OCI-LY1 (cell line): ENCODE measurements around the gene FAF1.

ENCODE experiments used
- H2AFZ ChIP-seq: fragments of 200-600 bp; sonication (generic), shearing (Covaris generic); 2 replicates; pipeline ENCODE4 v1.6.0; 2014; ENCODE audit warnings: antibody characterized with exemption, mild to moderate bottlenecking, low read length
- H3F3A ChIP-seq: fragments of 200-600 bp; sonication (generic), shearing (Covaris generic); 2 replicates; pipeline ENCODE4 v1.6.0; 2014; ENCODE audit warnings: mild to moderate bottlenecking, antibody characterized with exemption, low read length, moderate library complexity; ENCODE audit not compliant: insufficient read depth
- H3K27ac ChIP-seq: fragments of 200-600 bp; sonication (generic); 2 replicates; pipeline ENCODE4 v1.5.1; 2014; ENCODE audit warnings: low read length, mixed run types, mild to moderate bottlenecking, low read depth; ENCODE audit not compliant: poor library complexity, severe bottlenecking
- H3K27me3 ChIP-seq: fragments of 200-600 bp; sonication (generic); 2 replicates; pipeline ENCODE4 v1.6.0; 2014; ENCODE audit warnings: antibody characterized with exemption, mild to moderate bottlenecking, low read length, moderate library complexity; ENCODE audit not compliant: insufficient read depth
- H3K36me3 ChIP-seq: fragments of 200-600 bp; sonication (generic); 2 replicates; pipeline ENCODE4 v1.6.1; 2014; ENCODE audit warnings: mild to moderate bottlenecking, antibody characterized with exemption, low read length, moderate library complexity, mixed read lengths; ENCODE audit not compliant: insufficient read depth
- H3K4me1 ChIP-seq: fragments of 200-600 bp; sonication (generic); 2 replicates; pipeline ENCODE4 v1.5.1; 2014; ENCODE audit warnings: mild to moderate bottlenecking, low read length, moderate library complexity; ENCODE audit not compliant: insufficient read depth, severe bottlenecking
- H3K4me2 ChIP-seq: fragments of 200-600 bp; sonication (generic), shearing (Covaris generic); 2 replicates; pipeline ENCODE4 v1.6.1; 2014; ENCODE audit warnings: low read length
- H3K4me3 ChIP-seq: fragments of 200-600 bp; sonication (generic); 2 replicates; pipeline ENCODE4 v1.5.1; 2014; ENCODE audit warnings: low read length, low read depth, mild to moderate bottlenecking, mixed read lengths; ENCODE audit not compliant: poor library complexity, severe bottlenecking
- H3K79me2 ChIP-seq: fragments of 200-600 bp; shearing (Covaris generic); 2 replicates; pipeline ENCODE4 v1.6.1; 2016; ENCODE audit warnings: mixed run types, low read length, mixed read lengths; ENCODE audit not compliant: insufficient read depth
- H3K9ac ChIP-seq: fragments of 200-600 bp; sonication (generic), shearing (Covaris generic); 2 replicates; pipeline ENCODE4 v1.6.1; 2014; ENCODE audit warnings: mild to moderate bottlenecking, low read length, mixed read lengths
- H3K9me2 ChIP-seq: fragments of 200-600 bp; sonication (generic), shearing (Covaris generic); 2 replicates; pipeline ENCODE4 v1.6.1; 2014; ENCODE audit warnings: low read depth, mild to moderate bottlenecking, low read length, mixed read lengths
- H3K9me3 ChIP-seq: fragments of 200-600 bp; shearing (Covaris generic); 2 replicates; pipeline ENCODE4 v1.6.1; 2014; ENCODE audit warnings: low read length, mixed read lengths
- H4K20me1 ChIP-seq: fragments of 200-600 bp; sonication (generic), shearing (Covaris generic); 2 replicates; pipeline ENCODE4 v1.6.0; 2016; ENCODE audit warnings: mild to moderate bottlenecking, low read length; ENCODE audit not compliant: insufficient read depth
- EZH2 ChIP-seq: fragments of 200-600 bp; sonication (generic), shearing (Covaris generic); IDR thresholded peaks from 2 replicates; pipeline ENCODE4 v1.8.0; 2017; ENCODE audit warnings: borderline replicate concordance, mixed run types, mild to moderate bottlenecking, antibody characterized with exemption, low read length, moderate library complexity, mixed read lengths
- TF ChIP-seq, protein P1 (sequence below): fragments of 200-600 bp; sonication (generic), shearing (Covaris generic); IDR thresholded peaks from 2 replicates; pipeline ENCODE4 v1.5.1; 2017; ENCODE audit warnings: mild to moderate bottlenecking, antibody characterized with exemption, low read length, moderate library complexity, mixed read lengths

FAF1 gene

DNA sequence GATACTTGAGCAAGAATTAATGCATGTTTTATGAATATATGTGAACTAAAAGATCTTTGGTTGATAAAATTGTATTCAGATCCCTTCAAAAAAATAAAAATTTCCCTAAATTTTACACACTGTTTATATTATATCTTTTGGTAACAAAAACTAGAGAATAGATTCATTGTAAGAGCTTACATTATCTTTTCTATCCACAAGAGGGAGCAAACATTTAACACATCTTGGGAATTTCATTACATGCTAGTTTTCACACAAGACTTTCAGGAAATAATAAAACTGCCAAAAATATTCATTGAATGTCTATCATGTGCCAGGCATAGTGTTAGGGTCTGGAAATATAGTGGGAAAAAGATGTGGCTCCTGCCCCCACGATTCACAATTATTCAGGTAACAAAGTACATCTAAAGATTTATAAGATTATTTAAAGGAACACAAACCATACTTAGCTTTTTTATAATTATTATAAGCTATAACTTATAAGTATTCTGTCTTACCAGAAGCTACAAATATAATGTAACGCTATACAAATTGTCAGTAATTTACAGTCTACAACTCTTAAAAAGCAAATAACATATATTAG, 30.6 kb downstream of the FAF1 start:
- peaks cover 34% of the 10 kb centered on the region for H3K36me3 ChIP-seq
- H3K9me2 ChIP-seq, result no peaks in the 10 kb centered on the region
- 0 out of 2 replicates have a peak, but pooled peaks cover 4% of the 10 kb centered on the region for H4K20me1 ChIP-seq
- H3K27me3 ChIP-seq, result no peaks in the 10 kb centered on the region
- H3F3A ChIP-seq, result peaks cover 6% of the 10 kb centered on the region; the same call in 1 of the 2 replicates
- no peak overlapping the region for H3K9ac ChIP-seq
- TF ChIP-seq, protein P1, sequence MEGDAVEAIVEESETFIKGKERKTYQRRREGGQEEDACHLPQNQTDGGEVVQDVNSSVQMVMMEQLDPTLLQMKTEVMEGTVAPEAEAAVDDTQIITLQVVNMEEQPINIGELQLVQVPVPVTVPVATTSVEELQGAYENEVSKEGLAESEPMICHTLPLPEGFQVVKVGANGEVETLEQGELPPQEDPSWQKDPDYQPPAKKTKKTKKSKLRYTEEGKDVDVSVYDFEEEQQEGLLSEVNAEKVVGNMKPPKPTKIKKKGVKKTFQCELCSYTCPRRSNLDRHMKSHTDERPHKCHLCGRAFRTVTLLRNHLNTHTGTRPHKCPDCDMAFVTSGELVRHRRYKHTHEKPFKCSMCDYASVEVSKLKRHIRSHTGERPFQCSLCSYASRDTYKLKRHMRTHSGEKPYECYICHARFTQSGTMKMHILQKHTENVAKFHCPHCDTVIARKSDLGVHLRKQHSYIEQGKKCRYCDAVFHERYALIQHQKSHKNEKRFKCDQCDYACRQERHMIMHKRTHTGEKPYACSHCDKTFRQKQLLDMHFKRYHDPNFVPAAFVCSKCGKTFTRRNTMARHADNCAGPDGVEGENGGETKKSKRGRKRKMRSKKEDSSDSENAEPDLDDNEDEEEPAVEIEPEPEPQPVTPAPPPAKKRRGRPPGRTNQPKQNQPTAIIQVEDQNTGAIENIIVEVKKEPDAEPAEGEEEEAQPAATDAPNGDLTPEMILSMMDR, result peak; percentile 71
- no peak for TF ChIP-seq EZH2
- H3K4me1 ChIP-seq, result peaks cover 4% of the 10 kb centered on the region
- H3K79me2 ChIP-seq, result peaks cover 77% of the 10 kb centered on the region
- H3K27ac ChIP-seq, result no peak overlapping the region
- H3K9me3 ChIP-seq, result peaks cover 11% of the 10 kb centered on the region
- no peak overlapping the region for H2AFZ ChIP-seq
- no peak overlapping the region for H3K4me3 ChIP-seq
- H3K4me2 ChIP-seq, result no peak overlapping the region

- no peaks in the 10 kb centered on the region for H3F3A ChIP-seq
- H3K4me1 ChIP-seq, result no peaks in the 10 kb centered on the region
- peaks cover 98% of the 10 kb centered on the region for H3K79me2 ChIP-seq
- H3K4me2 ChIP-seq, result no peak overlapping the region
- no peak overlapping the region for H3K27ac ChIP-seq
- H4K20me1 ChIP-seq, result no peaks in the 10 kb centered on the region; the same call in 1 of the 2 replicates
- H3K9me3 ChIP-seq, result peaks cover 26% of the 10 kb centered on the region
- H3K36me3 ChIP-seq, result peaks cover 38% of the 10 kb centered on the region
- no peak overlapping the region for H3K4me3 ChIP-seq
- no peak for TF ChIP-seq EZH2
- TF ChIP-seq, protein P1, result no peak
- no peak overlapping the region for H3K9ac ChIP-seq
- H3K9me2 ChIP-seq, result no peaks in the 10 kb centered on the region
- no peaks in the 10 kb centered on the region for H3K27me3 ChIP-seq
- no peak overlapping the region for H2AFZ ChIP-seq
These were observed 36.5 kb downstream of the FAF1 start for GRCh38 chr1:50923564-50923963.

DNA sequence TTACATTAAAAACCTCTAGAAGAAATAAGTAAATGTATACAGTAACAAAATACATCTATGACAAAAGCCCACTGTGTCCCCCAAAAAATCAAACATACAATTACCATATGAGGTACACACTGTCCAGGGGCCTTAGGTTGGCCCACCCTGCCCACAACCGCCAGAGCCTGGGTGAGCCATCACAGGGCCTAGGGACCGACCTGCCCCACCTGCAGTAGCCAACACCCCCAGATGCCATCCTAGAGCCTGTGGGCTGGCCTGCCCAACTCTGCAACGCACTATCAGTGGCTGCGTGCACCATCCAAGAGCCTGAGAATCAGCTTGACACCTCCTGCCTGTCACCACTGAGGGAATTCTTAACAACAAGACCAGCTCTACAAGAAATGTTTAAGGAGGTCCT, 39.0 kb downstream of the FAF1 start:
- H3K36me3 ChIP-seq, result peaks cover 18% of the 10 kb centered on the region
- H3K4me1 ChIP-seq, result peaks cover 19% of the 10 kb centered on the region
- no peak overlapping the region for H3K9ac ChIP-seq
- no peaks in the 10 kb centered on the region; the same call in 1 of the 2 replicates for H4K20me1 ChIP-seq
- no peak overlapping the region for H3K27ac ChIP-seq
- TF ChIP-seq, protein P1, result no peak
- TF ChIP-seq EZH2, result no peak
- no peaks in the 10 kb centered on the region for H3F3A ChIP-seq
- no peaks in the 10 kb centered on the region for H3K27me3 ChIP-seq
- H3K4me3 ChIP-seq, result no peak overlapping the region
- peaks cover 92% of the 10 kb centered on the region for H3K79me2 ChIP-seq
- H3K4me2 ChIP-seq, result no peak overlapping the region
- H2AFZ ChIP-seq, result no peak overlapping the region
- H3K9me3 ChIP-seq, result peaks cover 21% of the 10 kb centered on the region
- no peaks in the 10 kb centered on the region for H3K9me2 ChIP-seq
